ENCODE data around the gene DEGS2.

- no peak for TF ChIP-seq EZH2phosphoT487 (IDR thresholded peaks at IDR 0.05; ENCODE audit: borderline replicate concordance, low read length)
- no peak for TF ChIP-seq CTCF (IDR thresholded peaks at IDR 0.05; ENCODE audit: low read depth, low read length, poor library complexity, severe bottlenecking)
These were observed 57.2 kb downstream of the DEGS2 start for GRCh38 chr14:100102156-100102785.
